Measurements from ENCODE around the gene SORCS2.

- TF ChIP-seq CTCF (IDR thresholded peaks at IDR 0.05; ENCODE audit: borderline replicate concordance, extremely low read depth, low read length, poor library complexity, severe bottlenecking), result no peak
- TF ChIP-seq EZH2 (IDR thresholded peaks at IDR 0.05; ENCODE audit: borderline replicate concordance, low read depth, low read length, severe bottlenecking), result no peak
Measured at GRCh38 chr4:7529368-7530080, 337.2 kb downstream of the SORCS2 start.
